Heart left ventricle (tissue), 13 donors: Measurements from ENCODE around the gene RAB8A.

Experiments
- POLR2A ChIP-seq, 2 donors: fragments of 450-650 bp; IDR thresholded peaks; one replicate each; pipeline ENCODE4 v1.6.1; 2017; ENCODE audit warnings: antibody characterized with exemption in 2 of 2, mild to moderate bottlenecking in 2 of 2, moderate library complexity in 2 of 2
- TF ChIP-seq, protein P1 (sequence below), 12 donors: fragments of 200-600 bp; sonication (generic) in 4 of 12; IDR thresholded peaks; one replicate each; pipeline versions ENCODE4 v1.5.0 to v1.8.0; 2018 to 2022; ENCODE audit warnings: antibody characterized with exemption in 12 of 12, mild to moderate bottlenecking in 5 of 12
- donor health status: ischemic (EF 13 %, LVEDD 7.1; RV severe dilation, severe dysfunction).
- donor health status: DM: no; HTN: yes; CAD: no.
- donor health status: DM: no; HTN: no; CAD: no.
- donor health status: ischemic (EF 25% LVEDD 6.9; RV normal size, moderate dysfunction).
- donor health status: ischemic (EF 25% LVEDD 5.7; RV mildly dilated, moderate dysfunction).
- donor health status: ischemic (EF 35%, LVEDD 5.7; RV mildly dilated, moderate dysfunction).
- donor health status: nonischemic (EF 11% LVEDD 7.7; RV severe dilation, severe dysfunction).
- donor health status: DM: yes; HTN: yes; CAD: no.
- donor health status: PGD.
- donor health status: ischemic (EF 29% LVEDD 5.4; RV normal size, mild dysfunction).
- donor health status: nonischemic (EF 23%, LVEDD 6.1; RV moderate dilation, normal function).

DNA sequence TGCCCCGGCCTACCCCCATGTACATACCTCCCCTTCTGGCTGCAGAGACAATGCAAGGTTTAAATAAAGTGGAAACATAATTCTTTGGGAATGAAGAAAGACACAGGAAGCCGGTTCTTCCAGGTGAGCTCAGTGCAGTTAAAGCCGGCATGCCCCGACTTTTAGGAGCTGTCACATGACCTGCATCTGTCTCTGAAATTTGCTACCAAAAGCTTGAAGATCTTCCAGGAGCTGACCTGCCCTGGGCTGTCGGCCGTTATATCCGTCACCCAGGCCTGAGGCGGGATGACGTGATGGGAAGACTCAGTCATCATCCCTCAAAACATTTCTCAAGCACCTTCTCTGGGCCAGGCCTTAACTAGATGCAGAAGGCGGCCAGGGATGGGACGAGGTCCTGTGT is 10.3 kb downstream of the RAB8A start:
- TF ChIP-seq, protein P1, sequence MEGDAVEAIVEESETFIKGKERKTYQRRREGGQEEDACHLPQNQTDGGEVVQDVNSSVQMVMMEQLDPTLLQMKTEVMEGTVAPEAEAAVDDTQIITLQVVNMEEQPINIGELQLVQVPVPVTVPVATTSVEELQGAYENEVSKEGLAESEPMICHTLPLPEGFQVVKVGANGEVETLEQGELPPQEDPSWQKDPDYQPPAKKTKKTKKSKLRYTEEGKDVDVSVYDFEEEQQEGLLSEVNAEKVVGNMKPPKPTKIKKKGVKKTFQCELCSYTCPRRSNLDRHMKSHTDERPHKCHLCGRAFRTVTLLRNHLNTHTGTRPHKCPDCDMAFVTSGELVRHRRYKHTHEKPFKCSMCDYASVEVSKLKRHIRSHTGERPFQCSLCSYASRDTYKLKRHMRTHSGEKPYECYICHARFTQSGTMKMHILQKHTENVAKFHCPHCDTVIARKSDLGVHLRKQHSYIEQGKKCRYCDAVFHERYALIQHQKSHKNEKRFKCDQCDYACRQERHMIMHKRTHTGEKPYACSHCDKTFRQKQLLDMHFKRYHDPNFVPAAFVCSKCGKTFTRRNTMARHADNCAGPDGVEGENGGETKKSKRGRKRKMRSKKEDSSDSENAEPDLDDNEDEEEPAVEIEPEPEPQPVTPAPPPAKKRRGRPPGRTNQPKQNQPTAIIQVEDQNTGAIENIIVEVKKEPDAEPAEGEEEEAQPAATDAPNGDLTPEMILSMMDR (IDR thresholded peaks at IDR 0.05), result no peak
- no peak for TF ChIP-seq POLR2A (IDR thresholded peaks at IDR 0.05)
